GM12874 (cell line): ENCODE measurements around the gene MDM1.

Experiments used
- CTCF ChIP-seq: IDR thresholded peaks from 2 replicates; pipeline ENCODE4 v1.5.1; 2011; ENCODE audit warnings: low read depth, mild to moderate bottlenecking, control low read depth, low read length, moderate library complexity; ENCODE audit not compliant: insufficient read depth

The MDM1 gene

GRCh38 chr12:68374307-68374982 lies 42.3 kb upstream of the MDM1 start:
- TF ChIP-seq CTCF = no peak

- no peak for TF ChIP-seq CTCF
Observed at GRCh38 chr12:68370667-68371066, 38.5 kb upstream of the MDM1 start.

DNA sequence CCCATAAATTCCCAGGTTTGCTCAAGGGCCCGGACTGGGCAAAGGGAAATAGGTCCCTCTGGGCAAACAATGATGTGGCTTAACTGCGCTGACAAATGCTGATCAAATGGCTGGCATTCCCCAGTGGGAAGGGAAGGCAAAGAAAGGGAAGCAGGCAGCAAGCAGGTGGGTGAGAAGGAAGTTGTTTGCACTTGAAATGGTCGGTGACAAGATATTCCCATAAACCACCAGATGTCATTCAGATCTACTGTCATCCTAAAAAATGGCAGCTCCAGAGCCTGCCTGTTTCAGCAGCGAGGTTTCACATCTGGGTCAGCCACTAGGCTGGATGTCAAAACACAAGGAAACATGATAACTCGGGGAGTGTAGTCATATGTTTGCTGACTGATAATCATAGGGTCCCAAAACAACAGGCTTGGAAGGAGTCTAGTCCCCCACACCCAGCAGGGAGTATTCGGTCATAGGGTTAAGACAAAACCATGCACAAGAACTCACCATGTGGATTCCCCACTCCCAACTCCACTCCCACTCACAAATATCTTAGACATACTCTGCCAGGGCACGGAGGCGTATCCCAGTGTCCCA lies 37.9 kb upstream of the MDM1 start:
- no peak for TF ChIP-seq CTCF

- no peak for TF ChIP-seq CTCF
Observed at GRCh38 chr12:68368327-68368726, 36.2 kb upstream of the MDM1 start.

GRCh38 chr12:68367903-68368302 lies 35.7 kb upstream of the MDM1 start:
- no peak for TF ChIP-seq CTCF

- TF ChIP-seq CTCF = no peak
Observed at GRCh38 chr12:68367116-68367515, 35.0 kb upstream of the MDM1 start.

DNA sequence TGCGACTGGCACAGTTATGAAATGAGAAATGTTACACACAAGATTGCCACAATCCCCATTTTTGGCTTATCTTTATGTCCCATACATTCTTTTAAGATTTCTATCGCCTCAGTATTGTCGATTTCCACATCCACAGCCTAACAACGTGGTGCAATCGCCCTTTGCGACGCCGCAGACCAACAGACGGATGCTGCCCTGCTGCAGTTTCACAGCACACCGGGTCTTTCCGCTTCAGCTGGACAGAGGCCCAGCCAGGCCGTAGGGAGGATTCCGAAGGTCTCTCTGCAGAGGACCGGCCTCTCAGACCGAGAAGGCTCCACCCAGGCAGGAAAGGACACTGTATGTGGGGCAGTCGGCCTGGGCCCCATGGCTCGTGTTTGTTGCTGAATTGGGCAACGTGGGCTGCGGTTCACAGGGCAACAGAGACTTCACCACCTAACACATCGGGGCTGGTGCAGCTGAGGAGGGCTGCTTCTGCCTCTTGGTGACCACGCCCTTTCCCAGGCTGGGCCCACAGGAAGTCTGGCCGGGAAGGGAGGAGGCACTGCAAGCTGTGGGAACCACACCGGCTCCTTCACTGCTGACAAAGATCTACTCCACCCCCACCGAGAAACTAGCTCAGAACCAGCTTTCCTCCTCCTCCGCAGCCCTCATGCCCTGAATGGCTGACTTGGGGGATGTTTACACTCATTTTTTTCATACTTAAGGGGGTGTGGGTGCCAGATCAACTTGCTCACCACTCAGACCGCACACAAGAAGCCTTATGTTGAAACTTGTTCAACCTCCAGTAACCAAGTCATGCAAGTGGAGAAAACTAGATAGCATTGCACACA lies 32.9 kb upstream of the MDM1 start:
- TF ChIP-seq CTCF = no peak
